Choroid plexus epithelial cell (primary cell): ENCODE results near the gene WNT7B.
A peak's percentile ranks its signal among the peaks of the same experiment; 100 is the strongest.
"Not testable (repeated sequence)": the region's sequence is repeated elsewhere in the genome, so short reads cannot be mapped to it uniquely, and the experiment has no call there.

Source experiments
- DNase-seq: peaks from one replicate; pipeline ENCODE4 v3.0.0-alpha.2; 2010; ENCODE audit warnings: low read depth
- H3K4me3 ChIP-seq: 2 replicates; pipeline ENCODE4 v1.5.1; 2011; ENCODE audit warnings: low read depth, mild to moderate bottlenecking, control low read depth, low read length, moderate library complexity
- TF ChIP-seq, protein P1 (sequence below): conservative IDR thresholded peaks from 2 replicates; pipeline ENCODE4 v1.5.1; 2011; ENCODE audit warnings: low read depth, mild to moderate bottlenecking, control low read depth, inconsistent platforms, low read length, moderate library complexity

WNT7B gene

GRCh38 chr22:46008291-46008690 lies 31.3 kb upstream of the WNT7B start:
- TF ChIP-seq, protein P1, sequence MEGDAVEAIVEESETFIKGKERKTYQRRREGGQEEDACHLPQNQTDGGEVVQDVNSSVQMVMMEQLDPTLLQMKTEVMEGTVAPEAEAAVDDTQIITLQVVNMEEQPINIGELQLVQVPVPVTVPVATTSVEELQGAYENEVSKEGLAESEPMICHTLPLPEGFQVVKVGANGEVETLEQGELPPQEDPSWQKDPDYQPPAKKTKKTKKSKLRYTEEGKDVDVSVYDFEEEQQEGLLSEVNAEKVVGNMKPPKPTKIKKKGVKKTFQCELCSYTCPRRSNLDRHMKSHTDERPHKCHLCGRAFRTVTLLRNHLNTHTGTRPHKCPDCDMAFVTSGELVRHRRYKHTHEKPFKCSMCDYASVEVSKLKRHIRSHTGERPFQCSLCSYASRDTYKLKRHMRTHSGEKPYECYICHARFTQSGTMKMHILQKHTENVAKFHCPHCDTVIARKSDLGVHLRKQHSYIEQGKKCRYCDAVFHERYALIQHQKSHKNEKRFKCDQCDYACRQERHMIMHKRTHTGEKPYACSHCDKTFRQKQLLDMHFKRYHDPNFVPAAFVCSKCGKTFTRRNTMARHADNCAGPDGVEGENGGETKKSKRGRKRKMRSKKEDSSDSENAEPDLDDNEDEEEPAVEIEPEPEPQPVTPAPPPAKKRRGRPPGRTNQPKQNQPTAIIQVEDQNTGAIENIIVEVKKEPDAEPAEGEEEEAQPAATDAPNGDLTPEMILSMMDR, result no peak
- DNase-seq, result no peak
- H3K4me3 ChIP-seq, result no peak overlapping the region

DNA sequence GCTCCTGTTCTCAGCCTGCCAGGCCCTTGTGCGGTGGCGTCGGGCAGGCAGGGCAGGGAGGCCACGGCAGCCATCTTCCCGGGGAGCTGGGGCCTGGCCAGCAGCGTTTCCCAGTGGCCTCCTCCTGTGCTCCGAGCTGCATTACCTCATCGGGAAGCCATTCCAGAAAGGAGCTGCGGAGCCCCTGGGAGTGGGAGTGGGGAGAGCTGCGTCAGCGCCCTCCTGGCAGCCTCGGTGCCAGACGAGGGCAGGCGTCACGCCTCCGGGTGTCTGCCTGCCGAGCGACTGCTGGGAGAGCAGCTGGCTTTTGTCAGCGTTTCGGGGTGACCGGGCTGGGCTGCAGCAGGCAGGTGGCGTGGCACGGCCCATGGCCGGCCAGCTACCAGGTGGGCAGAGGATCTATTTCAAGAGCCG lies 30.9 kb upstream of the WNT7B start:
- TF ChIP-seq, protein P1, result no peak
- DNase-seq, result peak; percentile 59
- no peak overlapping the region for H3K4me3 ChIP-seq

- TF ChIP-seq, protein P1, result no peak
- peak; percentile 54 for DNase-seq
- H3K4me3 ChIP-seq, result no peak overlapping the region
Measured at GRCh38 chr22:46007003-46007847, 30.3 kb upstream of the WNT7B start.

GRCh38 chr22:46006379-46007002 lies 29.5 kb upstream of the WNT7B start:
- DNase-seq, result peak; percentile 89
- TF ChIP-seq, protein P1, result peak; percentile 87
- H3K4me3 ChIP-seq, result no peak overlapping the region

- H3K4me3 ChIP-seq, DNase-seq: not testable (repeated sequence)
Measured at GRCh38 chr22:46005116-46005705, 28.2 kb upstream of the WNT7B start.

DNA sequence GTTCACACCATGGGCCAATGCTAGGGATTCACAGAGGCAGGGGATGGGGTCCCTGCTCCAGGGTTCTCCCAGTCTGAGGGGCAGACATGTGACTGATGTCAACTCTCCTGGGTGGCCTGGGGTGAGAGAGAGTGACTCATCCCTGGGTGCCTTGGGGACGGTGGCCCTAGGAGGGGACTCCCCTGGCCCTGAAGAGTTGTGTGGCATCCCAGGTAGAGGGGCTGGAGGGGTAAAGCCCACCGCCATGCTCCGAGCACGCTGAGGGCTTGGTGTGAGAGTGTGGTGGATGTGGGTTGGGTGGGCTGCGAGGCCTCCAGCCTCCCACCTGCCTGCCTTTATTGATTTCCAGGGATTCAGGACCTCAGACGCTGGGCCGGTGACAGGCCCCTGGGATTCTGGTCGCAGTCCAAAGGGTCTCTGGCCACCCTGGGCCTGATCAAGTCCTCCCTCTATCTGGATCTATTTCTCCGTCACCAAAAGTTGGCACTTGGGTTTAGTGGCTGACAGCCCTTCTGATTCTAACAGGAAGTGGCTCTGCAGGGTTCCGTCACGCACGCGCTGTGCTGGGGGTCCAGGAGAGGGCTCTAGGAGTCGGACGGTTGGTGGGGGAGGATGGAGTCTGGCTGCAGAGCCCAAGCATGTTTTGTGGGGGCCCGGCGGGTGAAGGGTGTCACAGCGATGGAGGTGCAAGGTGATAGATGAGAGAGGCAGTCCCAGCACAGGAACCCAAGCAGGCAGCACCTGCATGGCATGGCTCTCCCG lies 27.3 kb upstream of the WNT7B start:
- TF ChIP-seq, protein P1, result no peak
- DNase-seq, result no peak
- no peak overlapping the region for H3K4me3 ChIP-seq
